GM12891 (cell line): ENCODE measurements around the gene PTGFRN.

Experiments used
- PAX5 ChIP-seq: IDR thresholded peaks from 2 replicates; pipeline ENCODE4 v1.6.1; 2011; ENCODE audit warnings: low read length, moderate library complexity, mild to moderate bottlenecking; ENCODE audit not compliant: insufficient read depth, severe bottlenecking
- POLR2A ChIP-seq: IDR thresholded peaks from 2 replicates; pipeline ENCODE4 v1.6.1; 2011; ENCODE audit warnings: low read depth, low read length, control low read depth
- POLR2AphosphoS5 ChIP-seq: IDR thresholded peaks from 2 replicates; pipeline ENCODE4 v1.6.1; 2011; ENCODE audit warnings: low read depth, low read length, control low read depth

DNA sequence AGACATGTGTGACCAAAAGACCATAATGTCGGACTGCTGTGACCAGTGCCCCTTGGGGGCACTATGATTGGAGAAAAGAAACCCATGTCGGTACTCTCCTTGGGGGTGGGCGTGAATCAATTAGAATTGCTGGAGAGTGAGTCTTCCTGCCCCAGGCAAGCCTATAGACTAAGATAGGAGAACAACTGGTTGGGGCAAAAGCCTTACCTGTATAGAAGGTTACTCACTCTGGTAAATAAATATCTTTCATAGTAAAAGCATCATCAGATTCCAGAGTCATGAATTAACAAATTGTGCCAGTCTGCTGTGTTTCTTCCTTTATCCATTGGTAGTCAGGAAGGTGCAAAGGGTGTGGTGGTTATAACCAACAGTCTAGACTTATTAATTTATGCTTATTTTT lies 2.9 kb upstream of the PTGFRN start:
- TF ChIP-seq POLR2A (no peak), POLR2AphosphoS5 (no peak), PAX5 (no peak)
